H1 (cell line): Measurements from ENCODE around the gene LSM3. TPM values are rescaled to one million over a fixed set of nuclear protein-coding genes. Genes with fewer than 3 reads are reported as not detected.

Source experiments
- CTCF ChIA-PET: fragments of 300-600 bp; sonication (Branson Sonifier 250); formaldehyde crosslinking; loops from one replicate; lab custom pipeline; 2021; ENCODE audit not compliant: partially characterized antibody; lab: Charles Lee
- POLR2A ChIA-PET: fragments of 300-600 bp; sonication (Branson Sonifier 250); formaldehyde crosslinking; loops from one replicate; lab custom pipeline; 2021; ENCODE audit warnings: inconsistent platforms; ENCODE audit not compliant: partially characterized antibody; lab: Charles Lee
- DNase-seq, 2 experiments: peaks; one replicate each; pipeline versions ENCODE4 v3.0.0 to v3.0.0-alpha.2; 2010 to 2022; ENCODE audit warnings: low spot score in 2 of 2, low read depth in 1 of 2, mixed read lengths in 1 of 2
- FAIRE-seq: peaks from 2 replicates; lab custom pipeline; 2011; peaks lifted over from hg19 to GRCh38; lab: Jason Lieb, UNC
- H2AFZ ChIP-seq: 2 replicates; pipeline ENCODE4 v1.8.1; 2012; ENCODE audit warnings: low read length, inconsistent platforms
- H2AK5ac ChIP-seq: 2 replicates; pipeline ENCODE4 v1.6.1; 2013; ENCODE audit warnings: low read depth, low read length
- H2BK120ac ChIP-seq: replicated peaks from 2 replicates; pipeline ENCODE3; 2013; ENCODE audit warnings: low read depth, low read length, inconsistent platforms
- H2BK12ac ChIP-seq: 2 replicates; pipeline ENCODE4 v1.6.1; 2013; ENCODE audit warnings: low read depth, low read length
- H2BK15ac ChIP-seq: 2 replicates; pipeline ENCODE4 v1.6.1; 2013; ENCODE audit warnings: low read length
- H2BK20ac ChIP-seq: 2 replicates; pipeline ENCODE4 v1.6.1; 2013; ENCODE audit warnings: low read length
- H2BK5ac ChIP-seq: 2 replicates; pipeline ENCODE4 v1.6.1; 2013; ENCODE audit warnings: low read depth, low read length
- H3K14ac ChIP-seq: 2 replicates; pipeline ENCODE4 v1.6.1; 2013; ENCODE audit warnings: inconsistent platforms; ENCODE audit not compliant: insufficient read length
- H3K18ac ChIP-seq: 2 replicates; pipeline ENCODE4 v1.6.1; 2013; ENCODE audit warnings: low read length; ENCODE audit errors: extremely low read depth
- H3K23ac ChIP-seq: 2 replicates; pipeline ENCODE4 v1.6.1; 2013; ENCODE audit warnings: inconsistent platforms; ENCODE audit not compliant: insufficient read length
- H3K23me2 ChIP-seq: 2 replicates; pipeline ENCODE4 v1.6.1; 2013; ENCODE audit warnings: low read depth, low read length
- H3K27ac ChIP-seq: 2 replicates; pipeline ENCODE4 v1.6.1; 2011; ENCODE audit warnings: low read depth, low read length, inconsistent platforms
- H3K27me3 ChIP-seq, 4 experiments: replicated peaks in 1 of 4; 1 replicate in 1 of 4; 2 replicates in 3 of 4; pipeline versions ENCODE4 v1.6.1 to v1.8.1; 2011 to 2013; ENCODE audit warnings: low read length in 3 of 4, mild to moderate bottlenecking in 3 of 4, inconsistent platforms in 2 of 4, mixed read lengths in 2 of 4, moderate library complexity in 1 of 4; ENCODE audit not compliant: control insufficient read depth in 3 of 4, insufficient read depth in 3 of 4; ENCODE audit errors: extremely low read depth in 1 of 4
- H3K36me3 ChIP-seq, 4 experiments: 2 replicates each; pipeline versions ENCODE4 v1.6.1 to v1.8.1; 2011 to 2013; ENCODE audit warnings: mild to moderate bottlenecking in 4 of 4, low read length in 3 of 4, moderate library complexity in 2 of 4, control low read depth in 1 of 4, inconsistent platforms in 1 of 4; ENCODE audit not compliant: insufficient read depth in 4 of 4, control insufficient read depth in 2 of 4
- H3K4ac ChIP-seq: replicated peaks from 2 replicates; pipeline ENCODE3; 2013; ENCODE audit warnings: low read length, low read depth, mixed read lengths, inconsistent platforms; ENCODE audit not compliant: insufficient read length
- H3K4me1 ChIP-seq, 4 experiments: replicated peaks in 1 of 4; 1 replicate in 1 of 4; 2 replicates in 3 of 4; pipeline versions ENCODE4 v1.6.1 to v1.8.1; 2011 to 2013; ENCODE audit warnings: low read length in 3 of 4, inconsistent platforms in 2 of 4, mixed read lengths in 1 of 4; ENCODE audit not compliant: insufficient read depth in 4 of 4, control insufficient read depth in 3 of 4
- H3K4me2 ChIP-seq, 2 experiments: 2 replicates each; pipeline versions ENCODE4 v1.6.1 to v1.8.1; 2011 to 2013; ENCODE audit warnings: low read depth in 2 of 2, low read length in 2 of 2, control low read depth in 1 of 2, inconsistent platforms in 1 of 2, mild to moderate bottlenecking in 1 of 2; ENCODE audit not compliant: insufficient read depth in 1 of 2
- H3K4me3 ChIP-seq, 4 experiments: fragments of 200-600, 300-600 bp in 1 of 4; sonication (generic), shearing (Covaris generic), sonication (Bioruptor Twin) in 1 of 4; 2 replicates each; pipeline versions ENCODE4 v1.5.1 to v1.8.1; 2011 to 2016; ENCODE audit warnings: low read length in 4 of 4, low read depth in 3 of 4, control low read depth in 2 of 4, inconsistent platforms in 2 of 4, mild to moderate bottlenecking in 2 of 4, mixed read lengths in 1 of 4, moderate library complexity in 1 of 4; ENCODE audit not compliant: insufficient read depth in 2 of 4; ENCODE audit errors: extremely low read depth in 1 of 4
- H3K56ac ChIP-seq: replicated peaks from 2 replicates; pipeline ENCODE3; 2013; ENCODE audit warnings: low read depth, mild to moderate bottlenecking, mixed read lengths, low read length, inconsistent platforms; ENCODE audit not compliant: insufficient read length
- H3K79me1 ChIP-seq: 2 replicates; pipeline ENCODE4 v1.6.1; 2013; ENCODE audit warnings: low read depth, low read length, control low read depth
- H3K79me2 ChIP-seq, 2 experiments: 2 replicates each; pipeline versions ENCODE4 v1.6.1 to v1.8.1; 2012 to 2013; ENCODE audit warnings: low read length in 2 of 2, mild to moderate bottlenecking in 2 of 2, inconsistent platforms in 1 of 2; ENCODE audit not compliant: insufficient read depth in 2 of 2, control insufficient read depth in 1 of 2
- H3K9ac ChIP-seq, 4 experiments: replicated peaks in 1 of 4; 1 replicate in 1 of 4; 2 replicates in 3 of 4; pipeline versions ENCODE4 v1.6.1 to v1.8.1; 2011 to 2013; ENCODE audit warnings: low read depth in 3 of 4, low read length in 3 of 4, control low read depth in 2 of 4, mild to moderate bottlenecking in 2 of 4, moderate library complexity in 2 of 4, inconsistent platforms in 1 of 4; ENCODE audit errors: extremely low read depth in 1 of 4
- H3K9me3 ChIP-seq, 2 experiments: 2 replicates each; pipeline versions ENCODE4 v1.6.1 to v1.8.1; 2012 to 2013; ENCODE audit warnings: mild to moderate bottlenecking in 2 of 2, moderate library complexity in 2 of 2, control low read depth in 1 of 2, inconsistent platforms in 1 of 2, low read depth in 1 of 2, low read length in 1 of 2, mixed read lengths in 1 of 2; ENCODE audit not compliant: insufficient read depth in 2 of 2
- H4K20me1 ChIP-seq, 2 experiments: replicated peaks in 1 of 2; 2 replicates each; pipeline versions ENCODE3 to v1.8.1; 2011 to 2013; ENCODE audit warnings: inconsistent platforms in 2 of 2, low read length in 2 of 2, mild to moderate bottlenecking in 1 of 2; ENCODE audit not compliant: insufficient read depth in 2 of 2, control insufficient read depth in 1 of 2
- H4K5ac ChIP-seq: 2 replicates; pipeline ENCODE4 v1.6.1; 2013; ENCODE audit warnings: low read length, low read depth, mixed read lengths, inconsistent platforms; ENCODE audit not compliant: insufficient read length
- H4K8ac ChIP-seq: 2 replicates; pipeline ENCODE4 v1.8.0; 2013; ENCODE audit warnings: mild to moderate bottlenecking, moderate library complexity, low read length, inconsistent platforms; ENCODE audit not compliant: insufficient read depth; ENCODE audit errors: extremely low read depth
- H4K91ac ChIP-seq: replicated peaks from 2 replicates; pipeline ENCODE3; 2013; ENCODE audit warnings: low read length, mixed read lengths, inconsistent platforms; ENCODE audit not compliant: insufficient read length
- KDM4A ChIP-seq: IDR thresholded peaks from one replicate; pipeline ENCODE4 v1.7.1; 2012; ENCODE audit warnings: low read depth, mild to moderate bottlenecking, moderate library complexity, low read length, inconsistent platforms; ENCODE audit not compliant: severe bottlenecking
- WGBS, 2 experiments: shearing (Covaris generic) in 1 of 2; methylation state at CpG; one replicate each; pipeline versions ENCODE4 v1.1.6 to v1.1.7; 2013 to 2015; ENCODE audit warnings: low lambda C conversion rate in 2 of 2, mixed read lengths in 2 of 2, inconsistent platforms in 1 of 2, low coverage in 1 of 2, missing lambda C conversion rate in 1 of 2; ENCODE audit not compliant: insufficient replicate concordance in 2 of 2, insufficient coverage in 1 of 2, insufficient read length in 1 of 2; ENCODE audit errors: extremely low coverage in 1 of 2, missing lambda C conversion rate in 1 of 2; 5-methylcytosine and 5-hydroxymethylcytosine counted together
- polyA plus RNA-seq, 7 experiments: library from polyadenylated mRNA; depleted of rRNA in 3 of 7; stranded (reverse) in 5 of 7; unstranded in 2 of 7; fragments of >200 nt in 5 of 7; fragments of 200-250 nt in 2 of 7; gene quantifications; 1 replicate in 5 of 7; 2 replicates in 1 of 7; 4 replicates in 1 of 7; pipeline versions ENCODE4 v1.2.1 to v1.2.3, GENCODE V29; 2011 to 2013; ENCODE audit warnings: missing spikeins in 2 of 7, mixed read lengths in 2 of 7
- total RNA-seq: library from RNA; stranded (reverse); fragmentation: NEBNext Ultra II Directional; extraction: Animal tissue kit (Norgen Biotek cat#: 25700); gene quantifications from 2 replicates; pipeline ENCODE4 v1.2.1, GENCODE V29; 2021
- TF ChIP-seq, protein P1 (sequence below): IDR thresholded peaks from 2 replicates; pipeline ENCODE4 v1.6.1; 2012; ENCODE audit warnings: inconsistent platforms

Gene LSM3
- total and polyA plus RNA-seq, 2 of the 8 experiments (the other 6 are each of a cell fraction or from before 2014, with no cell fraction given): 7.1 to 25.4 TPM

DNA sequence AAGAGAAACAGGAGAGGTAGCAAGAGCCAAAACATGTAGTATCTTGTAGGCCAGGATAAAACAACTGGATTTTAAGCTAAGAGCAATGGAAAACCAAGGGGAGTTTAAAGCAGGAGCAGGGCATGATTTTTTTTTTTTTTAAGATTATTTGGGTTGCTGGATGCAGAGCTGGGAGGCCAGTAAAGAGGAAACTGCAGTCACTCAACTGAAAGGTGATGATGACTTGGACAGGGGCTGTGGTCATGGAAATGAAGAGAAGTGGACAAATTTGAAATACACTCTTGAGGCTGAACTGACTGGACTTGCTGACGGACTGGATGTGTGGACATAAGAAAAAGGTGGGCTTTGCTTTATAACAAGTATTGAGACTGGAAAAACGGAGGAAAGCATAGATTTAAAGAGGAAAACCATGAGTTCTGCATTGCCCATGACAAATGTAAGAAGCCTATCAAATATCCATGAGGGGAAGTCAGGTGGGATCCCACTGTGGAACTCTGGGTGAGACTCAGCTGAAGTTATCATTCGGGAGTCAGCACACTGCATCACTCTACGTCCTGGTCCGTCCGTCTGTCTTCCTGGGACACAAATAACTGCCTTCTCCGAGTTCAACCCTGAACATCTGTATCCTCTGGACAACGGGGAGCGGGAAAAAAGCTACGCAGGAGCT, 904 bp upstream of the LSM3 start:
- peak overlapping the region; percentile 88 for H2AFZ ChIP-seq
- DNase-seq: no peak
- H2BK5ac ChIP-seq: peak overlapping the region; percentile 86; the same call in 1 of the 2 replicates
- H3K4me3 ChIP-seq: peak overlapping the region; percentile 84 to 91 (median 88)
- H2BK20ac ChIP-seq: no peak overlapping the region
- H4K8ac ChIP-seq: peak overlapping the region; percentile 87
- 0 out of 2 replicates have a peak overlapping the region, but pooled peaks have one; percentile 6 for H2BK15ac ChIP-seq
- no peaks in the 10 kb centered on the region; a peak in 1 of 7 replicates for H3K27me3 ChIP-seq
- 16% methylated on average over 10 of the region's 10 CpGs; no CpG with 5 or more reads in 1 of the 2 experiments for WGBS, 2 experiments
- no peaks in the 10 kb centered on the region for H4K20me1 ChIP-seq
- no peak overlapping the region; the same call in 1 of the 2 replicates for H3K18ac ChIP-seq
- peak overlapping the region; percentile 49; the same call in 1 of the 2 replicates for H3K27ac ChIP-seq
- H2AK5ac ChIP-seq: no peak overlapping the region
- TF ChIP-seq KDM4A: no peak
- TF ChIP-seq, protein P1, sequence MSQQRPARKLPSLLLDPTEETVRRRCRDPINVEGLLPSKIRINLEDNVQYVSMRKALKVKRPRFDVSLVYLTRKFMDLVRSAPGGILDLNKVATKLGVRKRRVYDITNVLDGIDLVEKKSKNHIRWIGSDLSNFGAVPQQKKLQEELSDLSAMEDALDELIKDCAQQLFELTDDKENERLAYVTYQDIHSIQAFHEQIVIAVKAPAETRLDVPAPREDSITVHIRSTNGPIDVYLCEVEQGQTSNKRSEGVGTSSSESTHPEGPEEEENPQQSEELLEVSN: peak; percentile 38; the same call in 1 of the 2 replicates
- TF ChIP-seq, all 59 proteins: peak for 1
- Histone ChIP-seq H3K4ac (no peak overlapping the region), H3K36me3 (peaks cover 0 to 19% (median 6%) of the 10 kb centered on the region in 4 experiments; a peak in 4 of 8 replicates), H3K9me3 (no peaks in the 10 kb centered on the region), H3K9ac (peak overlapping the region; percentile 64 to 93 (median 80)), H2BK120ac (no peak overlapping the region), H4K91ac (peak overlapping the region; percentile 49), H3K23ac (peak overlapping the region; percentile 36), H3K79me2 (peaks cover 0 to 55% of the 10 kb centered on the region in 2 experiments; a peak in 3 of 4 replicates), H3K4me1 (peaks cover 0 to 2% (median under 1%) of the 10 kb centered on the region in 4 experiments; a peak in 3 of 7 replicates), H3K56ac (peak overlapping the region; percentile 55), H3K14ac (no peak overlapping the region), H2BK12ac (no peak overlapping the region), H4K5ac (no peak overlapping the region), H3K79me1 (peaks cover 4% of the 10 kb centered on the region; the same call in 1 of the 2 replicates), H3K4me2 (peak overlapping the region; percentile 95 to 99), H3K23me2 (peaks cover 6% of the 10 kb centered on the region)
- FAIRE-seq: no peak
- CTCF ChIA-PET: interaction anchor here (1.2 to 2.9 kb wide), 3 partner anchors 26 to 287 kb away, joined by 3 to 25 read pairs (median 3); no protein-coding TSS in a partner anchor
- POLR2A ChIA-PET: interaction anchor here (0.9 to 2.3 kb wide), 13 partner anchors 11 to 474 kb away, joined by 3 to 13 read pairs (median 4); partner anchors contain the start of genes CCDC174, CHCHD4 and TMEM43
